ENCODE data around the gene CELSR1.

CELSR1 gene

DNA sequence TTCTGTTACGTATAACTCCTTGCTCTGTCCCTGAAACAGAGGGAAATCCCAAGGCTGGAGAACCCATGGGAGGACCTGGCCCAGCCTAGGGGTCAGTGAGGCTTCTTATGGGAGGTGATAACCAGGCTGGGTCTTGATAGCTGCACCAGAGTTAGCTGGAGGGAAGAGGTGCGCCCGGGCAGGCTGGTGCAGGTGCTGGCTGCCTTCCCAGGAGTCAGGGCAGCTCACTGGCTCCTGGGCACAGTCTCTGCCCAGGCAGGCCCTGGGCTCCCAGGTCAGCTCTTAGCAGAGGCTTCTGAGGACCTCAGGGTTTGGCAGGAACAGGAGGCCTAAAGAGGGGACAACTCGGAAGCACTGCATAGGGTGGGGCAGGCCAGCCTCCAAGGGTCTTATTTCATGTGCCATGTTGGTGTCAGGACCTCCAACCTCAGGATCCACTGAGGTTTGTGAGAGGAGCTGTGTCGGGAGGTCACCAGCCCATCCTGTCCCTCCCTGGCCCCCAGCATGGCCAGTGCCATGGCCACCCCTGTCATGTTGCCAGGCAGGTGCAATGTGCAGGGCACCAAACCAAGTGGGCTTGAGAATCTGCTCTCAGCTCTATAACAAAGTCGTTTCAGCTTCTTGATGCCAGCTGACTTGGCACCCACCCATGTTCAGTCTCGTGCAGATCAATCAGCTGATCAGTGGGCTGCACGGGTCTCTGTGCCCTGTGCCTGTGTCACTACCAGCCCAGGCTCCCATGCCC, 20.5 kb upstream of the CELSR1 start:
- no peak overlapping the region for H3K4me3 ChIP-seq (ENCODE audit: low read depth, low read length)
- DNase-seq (ENCODE audit: low read depth): no peak
- TF ChIP-seq, protein P1, sequence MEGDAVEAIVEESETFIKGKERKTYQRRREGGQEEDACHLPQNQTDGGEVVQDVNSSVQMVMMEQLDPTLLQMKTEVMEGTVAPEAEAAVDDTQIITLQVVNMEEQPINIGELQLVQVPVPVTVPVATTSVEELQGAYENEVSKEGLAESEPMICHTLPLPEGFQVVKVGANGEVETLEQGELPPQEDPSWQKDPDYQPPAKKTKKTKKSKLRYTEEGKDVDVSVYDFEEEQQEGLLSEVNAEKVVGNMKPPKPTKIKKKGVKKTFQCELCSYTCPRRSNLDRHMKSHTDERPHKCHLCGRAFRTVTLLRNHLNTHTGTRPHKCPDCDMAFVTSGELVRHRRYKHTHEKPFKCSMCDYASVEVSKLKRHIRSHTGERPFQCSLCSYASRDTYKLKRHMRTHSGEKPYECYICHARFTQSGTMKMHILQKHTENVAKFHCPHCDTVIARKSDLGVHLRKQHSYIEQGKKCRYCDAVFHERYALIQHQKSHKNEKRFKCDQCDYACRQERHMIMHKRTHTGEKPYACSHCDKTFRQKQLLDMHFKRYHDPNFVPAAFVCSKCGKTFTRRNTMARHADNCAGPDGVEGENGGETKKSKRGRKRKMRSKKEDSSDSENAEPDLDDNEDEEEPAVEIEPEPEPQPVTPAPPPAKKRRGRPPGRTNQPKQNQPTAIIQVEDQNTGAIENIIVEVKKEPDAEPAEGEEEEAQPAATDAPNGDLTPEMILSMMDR (conservative IDR thresholded peaks at IDR 0.05; ENCODE audit: low read depth, low read length): no peak

DNA sequence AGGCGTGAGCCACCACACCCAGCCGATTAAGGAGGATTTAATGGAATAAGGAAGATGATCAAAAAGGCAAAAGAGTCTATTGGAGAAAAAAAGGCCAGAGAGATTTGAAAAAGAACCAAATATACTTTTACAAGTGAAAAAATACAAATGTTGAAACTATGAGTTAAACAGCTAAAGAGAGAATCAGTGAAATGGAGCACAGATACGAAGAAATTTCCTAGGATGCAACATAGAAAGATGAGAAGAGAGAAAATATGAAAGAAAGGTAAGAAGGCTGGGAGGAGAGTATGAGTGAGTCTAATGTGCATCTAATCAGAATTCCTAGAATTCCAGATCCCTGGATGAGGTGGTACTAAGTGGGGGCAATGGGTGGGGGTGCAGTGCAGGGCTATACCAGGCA, 19.4 kb upstream of the CELSR1 start:
- no peak overlapping the region for H3K4me3 ChIP-seq (ENCODE audit: low read depth, low read length)
- TF ChIP-seq, protein P1 (conservative IDR thresholded peaks at IDR 0.05; ENCODE audit: low read depth, low read length): no peak
- no peak for DNase-seq (ENCODE audit: low read depth)

DNA sequence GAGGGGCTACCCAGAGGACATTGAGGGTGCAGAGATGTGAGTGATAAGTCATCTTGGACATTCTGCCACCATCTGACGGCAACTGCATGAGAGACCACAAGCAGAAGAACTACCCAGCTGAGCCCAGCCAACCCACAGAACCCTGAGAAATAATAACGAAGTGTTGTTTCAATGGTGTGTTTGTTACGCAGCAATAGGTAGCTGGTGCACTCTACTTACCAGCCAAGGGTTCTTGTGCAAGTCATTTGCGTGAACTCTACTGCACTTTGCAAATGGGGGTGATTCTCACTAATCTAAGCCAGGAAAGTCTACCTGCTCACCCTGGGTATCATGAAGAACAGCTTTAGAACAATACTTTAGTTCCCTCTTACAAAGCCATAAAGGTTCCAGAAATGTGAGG, 15.8 kb upstream of the CELSR1 start:
- TF ChIP-seq, protein P1 (conservative IDR thresholded peaks at IDR 0.05; ENCODE audit: low read depth, low read length): no peak
- no peak overlapping the region for H3K4me3 ChIP-seq (ENCODE audit: low read depth, low read length)
- no peak for DNase-seq (ENCODE audit: low read depth)

DNA sequence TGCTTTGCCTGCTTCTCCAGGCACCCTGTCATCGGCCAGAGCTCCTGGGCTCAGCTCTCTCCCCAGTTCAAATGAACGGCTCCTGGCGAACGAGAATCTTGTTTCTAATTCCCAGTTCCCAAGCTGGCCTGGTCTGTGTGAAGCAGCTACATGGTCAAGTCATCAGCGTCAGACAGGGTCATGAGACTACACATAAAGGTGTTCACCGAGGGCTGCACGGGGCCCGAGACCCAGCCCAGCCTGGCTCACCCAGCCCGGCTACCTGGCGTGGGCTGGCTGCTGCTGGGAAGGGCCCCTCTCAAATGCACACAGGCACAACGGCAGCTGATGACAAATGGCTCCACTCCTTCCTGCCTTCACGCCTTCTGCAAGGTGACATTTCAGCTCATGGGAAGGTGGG, 14.6 kb upstream of the CELSR1 start:
- no peak overlapping the region for H3K4me3 ChIP-seq (ENCODE audit: low read depth, low read length)
- TF ChIP-seq, protein P1 (conservative IDR thresholded peaks at IDR 0.05; ENCODE audit: low read depth, low read length): no peak
- DNase-seq (ENCODE audit: low read depth): no peak

DNA sequence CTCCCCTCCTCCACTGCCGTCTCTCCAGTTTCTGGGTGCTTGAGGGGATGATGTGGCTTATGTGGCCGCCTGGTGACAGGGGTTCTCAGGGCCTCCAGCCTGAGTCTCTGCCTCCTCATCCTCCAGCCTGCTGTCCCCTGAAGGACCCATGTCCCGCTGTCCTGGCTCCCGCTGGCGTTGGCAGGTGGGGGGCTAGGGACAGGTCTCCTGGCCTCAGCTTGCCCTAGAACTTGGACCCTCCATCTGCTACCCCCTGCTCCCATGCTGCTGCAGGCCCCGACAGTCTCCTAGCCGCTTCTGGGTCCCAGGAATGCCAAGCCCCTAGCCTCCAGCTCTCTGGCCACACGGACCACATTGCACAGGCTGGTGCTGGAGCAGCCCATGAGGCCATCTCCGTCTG, 13.9 kb upstream of the CELSR1 start:
- TF ChIP-seq, protein P1 (conservative IDR thresholded peaks at IDR 0.05; ENCODE audit: low read depth, low read length): no peak
- DNase-seq (ENCODE audit: low read depth): no peak
- H3K4me3 ChIP-seq (ENCODE audit: low read depth, low read length): no peak overlapping the region

DNA sequence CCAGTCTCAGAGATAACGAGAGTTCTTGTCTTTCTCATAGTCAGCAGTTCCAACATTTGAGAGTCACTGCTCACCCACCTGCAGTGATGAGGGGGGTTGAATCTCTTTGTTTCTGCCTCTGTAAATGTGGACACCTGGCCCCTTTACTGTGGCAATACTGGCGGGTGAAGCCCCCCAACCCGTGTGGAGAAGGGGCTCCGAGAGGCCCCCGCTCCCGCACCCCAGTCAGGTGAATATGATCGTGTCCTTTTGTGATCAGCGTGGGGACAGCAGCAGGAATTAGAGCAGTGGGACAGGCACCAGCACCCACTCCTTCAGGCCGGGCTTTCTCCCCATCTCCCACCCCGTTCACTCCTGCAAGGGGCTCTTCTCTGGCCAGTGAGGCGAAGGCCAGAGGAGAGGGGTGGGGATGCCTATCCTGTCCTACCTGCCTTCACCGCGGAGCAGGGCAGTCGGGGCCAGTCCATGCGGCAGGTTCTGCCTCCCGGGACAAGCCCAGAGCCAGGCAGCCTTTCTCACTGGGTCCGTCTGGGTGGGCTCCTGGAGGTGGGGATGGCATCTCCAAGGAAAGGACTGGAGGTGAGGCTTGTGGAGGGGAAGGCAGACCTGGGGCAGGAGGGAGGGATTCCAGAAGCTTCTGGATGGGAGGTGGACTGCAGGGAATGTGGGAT, 12.7 kb upstream of the CELSR1 start:
- H3K4me3 ChIP-seq (ENCODE audit: low read depth, low read length): no peak overlapping the region

More for the DNA sequence above, 12.7 kb upstream of the CELSR1 start:
- TF ChIP-seq, protein P1 (conservative IDR thresholded peaks at IDR 0.05; ENCODE audit: low read depth, low read length): no peak
- no peak for DNase-seq (ENCODE audit: low read depth)

Data from choroid plexus epithelial cell (primary cell).